Omental fat pad (tissue), 4 donors: ENCODE results near the gene COL27A1. TPM values are rescaled to one million over a fixed set of nuclear protein-coding genes. Genes with fewer than 3 reads are reported as not detected.
A peak's percentile ranks its signal among the peaks of the same experiment; 100 is the strongest.

Experiments
- ATAC-seq: fragments of 150-250 bp; one replicate; pipeline ENCODE4 v1.9.1; 2016; ENCODE audit warnings: mild to moderate bottlenecking, moderate library complexity; ENCODE audit not compliant: low FRiP score
- DNase-seq: peaks from one replicate; pipeline ENCODE4 v3.0.0-alpha.2; 2019; ENCODE audit warnings: low spot score
- total RNA-seq, 4 donors: library from RNA; depleted of rRNA; stranded (reverse); fragments of >200 nt; gene quantifications; one replicate each; pipeline ENCODE4 v1.1.0, GENCODE V29; 2016
- TF ChIP-seq, protein P1 (sequence below), 3 donors: fragments of 450-650 bp; IDR thresholded peaks; one replicate each; pipeline ENCODE4 v1.5.1; 2016 to 2017; ENCODE audit warnings: antibody characterized with exemption in 3 of 3, mild to moderate bottlenecking in 3 of 3, moderate library complexity in 2 of 3

COL27A1 gene
- total RNA-seq, 4 donors from 2014 or later, result 4.9 to 78.9 (median 10.1) TPM

DNA sequence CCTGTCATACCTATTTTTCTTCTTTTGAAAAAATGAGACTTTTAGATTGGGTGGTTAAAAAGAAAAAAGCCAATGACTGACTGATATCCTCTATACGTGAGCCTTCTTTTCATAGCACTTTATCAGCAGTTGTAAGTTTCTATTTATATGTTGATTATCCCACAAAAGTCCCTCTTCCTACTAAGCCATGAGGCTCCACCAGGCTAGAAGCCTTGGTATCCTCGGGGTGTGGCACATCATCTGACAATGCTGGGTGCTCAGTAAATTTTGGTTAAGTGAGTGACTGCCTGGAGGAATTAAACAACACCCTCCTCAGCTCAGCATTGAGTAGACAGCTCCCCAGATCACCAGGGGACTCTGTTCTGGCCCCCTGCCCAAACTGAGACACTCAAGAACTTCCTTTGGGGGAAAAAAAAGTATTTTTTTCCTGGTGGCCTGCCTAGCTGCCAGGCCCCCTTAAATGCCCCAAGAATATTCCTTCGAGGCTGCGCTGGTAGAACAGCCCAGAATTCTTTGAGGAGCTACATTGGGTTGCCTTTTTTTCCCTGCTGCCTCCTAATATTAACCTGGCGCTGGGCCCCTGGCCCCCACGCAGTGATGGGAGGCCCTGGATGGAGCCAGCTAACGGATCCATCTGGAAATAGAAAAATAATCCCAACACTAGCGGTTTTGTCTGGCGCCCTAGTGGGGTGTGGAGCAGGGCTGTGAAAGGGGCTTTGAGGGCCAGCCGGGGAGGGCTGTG, 23.4 kb upstream of the COL27A1 start:
- no peak for ATAC-seq
- DNase-seq, result no peak
- TF ChIP-seq, protein P1, sequence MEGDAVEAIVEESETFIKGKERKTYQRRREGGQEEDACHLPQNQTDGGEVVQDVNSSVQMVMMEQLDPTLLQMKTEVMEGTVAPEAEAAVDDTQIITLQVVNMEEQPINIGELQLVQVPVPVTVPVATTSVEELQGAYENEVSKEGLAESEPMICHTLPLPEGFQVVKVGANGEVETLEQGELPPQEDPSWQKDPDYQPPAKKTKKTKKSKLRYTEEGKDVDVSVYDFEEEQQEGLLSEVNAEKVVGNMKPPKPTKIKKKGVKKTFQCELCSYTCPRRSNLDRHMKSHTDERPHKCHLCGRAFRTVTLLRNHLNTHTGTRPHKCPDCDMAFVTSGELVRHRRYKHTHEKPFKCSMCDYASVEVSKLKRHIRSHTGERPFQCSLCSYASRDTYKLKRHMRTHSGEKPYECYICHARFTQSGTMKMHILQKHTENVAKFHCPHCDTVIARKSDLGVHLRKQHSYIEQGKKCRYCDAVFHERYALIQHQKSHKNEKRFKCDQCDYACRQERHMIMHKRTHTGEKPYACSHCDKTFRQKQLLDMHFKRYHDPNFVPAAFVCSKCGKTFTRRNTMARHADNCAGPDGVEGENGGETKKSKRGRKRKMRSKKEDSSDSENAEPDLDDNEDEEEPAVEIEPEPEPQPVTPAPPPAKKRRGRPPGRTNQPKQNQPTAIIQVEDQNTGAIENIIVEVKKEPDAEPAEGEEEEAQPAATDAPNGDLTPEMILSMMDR (IDR thresholded peaks at IDR 0.05), result no peak

DNA sequence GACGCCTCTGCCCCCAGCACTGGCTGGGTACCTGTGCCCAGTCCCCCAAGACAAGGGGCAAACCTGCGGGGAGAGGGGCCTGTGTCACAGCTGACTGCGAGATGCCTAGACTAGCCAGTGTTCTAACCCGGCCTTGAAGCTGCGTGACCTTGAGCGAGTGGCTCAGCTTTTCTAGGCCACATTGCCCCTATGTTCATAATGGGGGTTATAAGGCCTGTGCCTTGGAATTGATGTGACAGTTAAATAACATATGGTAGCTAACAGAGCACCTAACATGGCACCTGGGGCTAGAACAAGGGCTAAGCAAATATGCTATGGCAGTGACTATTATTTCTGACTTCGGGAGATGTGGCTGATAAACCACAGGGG, 22.8 kb upstream of the COL27A1 start:
- no peak for ATAC-seq
- TF ChIP-seq, protein P1 (IDR thresholded peaks at IDR 0.05), result no peak
- DNase-seq, result no peak

DNA sequence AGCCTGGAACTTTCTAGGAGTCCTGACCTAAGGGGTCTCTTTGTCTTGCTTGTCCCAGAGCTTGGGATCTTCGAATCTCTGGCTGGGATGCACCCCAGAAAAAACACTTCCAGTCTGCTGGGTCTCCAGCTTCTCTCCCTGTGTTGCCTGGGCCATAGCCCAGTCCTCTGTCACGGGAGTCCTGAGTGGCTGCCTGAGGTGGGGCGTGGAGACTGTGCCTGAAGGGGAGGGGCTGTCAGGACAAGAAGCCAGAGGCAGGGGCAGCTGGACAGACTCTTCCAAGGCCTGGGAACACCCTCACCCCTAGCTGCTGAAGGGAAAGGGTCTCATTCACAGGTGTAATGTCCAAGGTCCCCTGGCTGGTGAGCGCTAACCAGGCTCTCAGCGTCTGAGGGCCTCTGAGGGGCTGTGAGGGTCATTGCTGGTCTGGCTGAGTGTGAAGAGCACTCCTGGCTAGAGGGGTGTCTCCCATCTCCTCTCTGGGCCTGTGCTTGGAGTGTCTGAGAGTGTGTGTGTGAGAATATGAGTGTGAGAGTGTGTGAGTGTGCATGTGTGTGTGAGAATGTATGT, 20.4 kb upstream of the COL27A1 start:
- ATAC-seq, result no peak
- DNase-seq, result no peak
- TF ChIP-seq, protein P1 (IDR thresholded peaks at IDR 0.05), result no peak

DNA sequence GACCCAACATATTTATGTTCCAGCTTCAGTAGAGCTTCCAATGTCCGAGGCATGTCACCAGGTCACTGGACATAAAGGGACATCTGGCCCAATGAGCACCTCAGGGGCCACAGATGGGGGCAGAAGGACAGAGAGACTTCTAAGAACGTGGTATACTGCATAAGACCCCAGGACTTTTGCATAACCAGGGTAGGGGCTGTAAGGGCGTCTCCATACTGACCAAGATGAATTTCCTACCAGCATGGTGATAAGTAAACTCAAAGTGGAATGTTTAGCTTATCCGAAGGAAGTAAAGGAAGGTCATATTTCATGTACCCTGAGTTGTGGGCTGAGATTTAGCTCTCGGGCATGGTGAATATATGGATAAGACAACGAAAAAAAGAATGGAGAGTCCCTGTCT, 17.5 kb upstream of the COL27A1 start:
- DNase-seq (no peak), ATAC-seq (no peak)
- TF ChIP-seq, protein P1 (IDR thresholded peaks at IDR 0.05), result no peak

DNA sequence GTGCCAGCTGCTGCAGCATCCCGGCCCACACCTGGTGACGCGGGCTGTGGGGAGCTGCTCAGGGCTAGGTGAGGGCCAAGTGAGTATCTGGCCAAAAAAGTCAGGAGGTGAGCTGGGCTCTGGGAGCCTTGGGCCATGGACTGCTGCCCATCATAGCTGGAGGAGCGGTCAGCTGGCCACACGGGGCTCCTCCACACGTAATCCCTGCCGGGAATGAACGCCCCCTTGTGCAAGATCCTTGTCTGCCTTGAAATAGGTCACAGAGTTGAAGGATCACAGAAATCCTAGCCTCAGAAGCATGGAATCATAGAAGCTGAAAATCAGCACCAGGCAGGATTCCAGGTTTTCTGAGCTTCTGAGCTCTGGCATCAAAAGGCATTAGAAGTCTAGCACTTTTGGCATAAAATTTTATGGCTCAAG, 16.8 kb upstream of the COL27A1 start:
- DNase-seq (peak; percentile 64), ATAC-seq (peak; percentile 92)
- TF ChIP-seq, protein P1 (IDR thresholded peaks at IDR 0.05), result no peak

DNA sequence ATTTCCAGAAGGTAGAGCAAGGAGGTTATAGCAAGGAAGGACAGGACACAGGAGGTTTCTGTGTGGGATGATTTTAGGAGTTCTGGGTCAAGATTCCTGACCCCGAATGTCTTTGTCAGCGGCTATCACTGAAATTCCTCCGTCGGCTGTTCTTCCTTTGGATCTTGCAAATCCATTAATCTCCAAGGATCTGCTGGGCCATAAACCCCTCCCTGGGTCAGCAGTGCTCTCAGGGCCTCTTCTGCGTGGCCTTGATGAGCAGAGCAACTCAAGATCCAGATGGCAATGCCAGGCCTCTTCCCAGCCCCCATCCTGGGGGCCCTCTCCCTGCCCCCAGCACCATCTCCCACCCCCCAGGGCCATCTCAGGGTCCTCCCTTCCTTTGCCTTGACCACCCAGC, 16.3 kb upstream of the COL27A1 start:
- TF ChIP-seq, protein P1 (IDR thresholded peaks at IDR 0.05), result no peak
- DNase-seq (no peak), ATAC-seq (no peak)

DNA sequence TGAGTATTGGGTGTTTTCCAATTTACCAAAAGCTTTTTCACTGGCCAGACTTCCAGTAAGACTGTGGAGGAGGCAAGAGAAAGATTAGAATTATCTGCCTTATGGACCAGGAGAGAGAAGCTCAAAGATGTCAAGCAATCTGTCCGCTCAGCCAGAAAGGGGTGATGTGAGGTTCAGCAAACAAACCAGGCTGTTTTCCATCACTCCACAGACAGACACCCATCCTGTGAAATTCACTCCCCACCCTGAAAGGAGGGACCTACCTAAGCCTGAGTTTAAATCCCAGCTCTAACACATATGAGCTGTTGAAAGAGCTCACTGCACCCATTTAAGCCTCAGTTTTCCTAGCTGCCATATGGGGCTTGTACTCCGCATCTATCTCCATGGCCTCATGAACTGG, 14.9 kb upstream of the COL27A1 start:
- DNase-seq, result no peak
- no peak for ATAC-seq
- TF ChIP-seq, protein P1 (IDR thresholded peaks at IDR 0.05), result no peak
